HG03469 (cell line): ENCODE measurements around the gene ETV5.

ENCODE experiments used
- ATAC-seq: cut with Tn5 transposase; IDR thresholded peaks from one replicate; pipeline ENCODE4 v1.9.1; 2021; ENCODE audit warnings: mild to moderate bottlenecking, moderate library complexity, moderate number of reproducible peaks; ENCODE audit not compliant: unreplicated experiment

The ETV5 gene

GRCh38 chr3:186097317-186097662 is 11.6 kb downstream of the ETV5 start:
- no peak for ATAC-seq

GRCh38 chr3:186096290-186096689 is 12.6 kb downstream of the ETV5 start:
- no peak for ATAC-seq

GRCh38 chr3:186095561-186096081 is 13.3 kb downstream of the ETV5 start:
- ATAC-seq: no peak

GRCh38 chr3:186094696-186095425 is 14.0 kb downstream of the ETV5 start:
- ATAC-seq: no peak

GRCh38 chr3:186094271-186094670 is 14.6 kb downstream of the ETV5 start:
- no peak for ATAC-seq

GRCh38 chr3:186093271-186093900 is 15.5 kb downstream of the ETV5 start:
- no peak for ATAC-seq

- no peak for ATAC-seq
Observed at GRCh38 chr3:186092360-186093070, 16.4 kb downstream of the ETV5 start.

GRCh38 chr3:186090901-186091300 is 18.0 kb downstream of the ETV5 start:
- ATAC-seq: no peak

- no peak for ATAC-seq
Observed at GRCh38 chr3:186088335-186088734, 20.6 kb downstream of the ETV5 start.

GRCh38 chr3:186084264-186084663 is 24.6 kb downstream of the ETV5 start:
- no peak for ATAC-seq

- ATAC-seq: no peak
Observed at GRCh38 chr3:186083746-186084145, 25.1 kb downstream of the ETV5 start.

GRCh38 chr3:186082150-186082549 is 26.7 kb downstream of the ETV5 start:
- ATAC-seq: no peak

GRCh38 chr3:186081678-186082077 is 27.2 kb downstream of the ETV5 start:
- ATAC-seq: no peak

GRCh38 chr3:186080849-186081438 is 27.9 kb downstream of the ETV5 start:
- no peak for ATAC-seq

- no peak for ATAC-seq
Observed at GRCh38 chr3:186079925-186080324, 29.0 kb downstream of the ETV5 start.

GRCh38 chr3:186077466-186077865 is 31.4 kb downstream of the ETV5 start:
- no peak for ATAC-seq

- ATAC-seq: no peak
Observed at GRCh38 chr3:186075931-186076567, 32.8 kb downstream of the ETV5 start.

GRCh38 chr3:186075489-186075888 is 33.4 kb downstream of the ETV5 start:
- ATAC-seq: no peak

GRCh38 chr3:186073641-186074040 is 35.2 kb downstream of the ETV5 start:
- ATAC-seq: no peak

GRCh38 chr3:186070996-186071395 is 37.9 kb downstream of the ETV5 start:
- no peak for ATAC-seq

- no peak for ATAC-seq
Observed at GRCh38 chr3:186070550-186070949, 38.3 kb downstream of the ETV5 start.
